Esophagus (tissue), 2 donors: ENCODE data around the gene UBE2Q1. TPM values are rescaled to one million over a fixed set of nuclear protein-coding genes. Genes with fewer than 3 reads are reported as not detected.

Experiments
- H3K27ac ChIP-seq, 2 donors: one replicate each; pipeline ENCODE4 v1.5.1; 2013; ENCODE audit warnings: low read depth in 2 of 2, mild to moderate bottlenecking in 2 of 2, inconsistent platforms in 1 of 2, low read length in 1 of 2, moderate library complexity in 1 of 2
- H3K27me3 ChIP-seq, 2 donors: one replicate each; pipeline ENCODE4 v1.6.1; 2013; ENCODE audit warnings: low read length in 2 of 2, control low read depth in 1 of 2, mild to moderate bottlenecking in 1 of 2; ENCODE audit not compliant: insufficient read depth in 2 of 2, control insufficient read depth in 1 of 2
- H3K36me3 ChIP-seq, 2 donors: one replicate each; pipeline ENCODE4 v1.6.1; 2013; ENCODE audit warnings: low read length in 1 of 2; ENCODE audit not compliant: control insufficient read depth in 2 of 2, insufficient read depth in 2 of 2
- H3K4me1 ChIP-seq, 2 donors: one replicate each; pipeline ENCODE4 v1.6.1; 2013; ENCODE audit warnings: low read length in 1 of 2; ENCODE audit not compliant: control insufficient read depth in 2 of 2, insufficient read depth in 2 of 2
- H3K4me3 ChIP-seq, 2 donors: one replicate each; pipeline ENCODE4 v1.5.1; 2013; ENCODE audit warnings: low read length in 2 of 2, mild to moderate bottlenecking in 2 of 2, low read depth in 1 of 2, moderate library complexity in 1 of 2
- H3K9me3 ChIP-seq, 2 donors: one replicate each; pipeline ENCODE4 v1.6.1; 2013; ENCODE audit warnings: mild to moderate bottlenecking in 2 of 2, low read depth in 1 of 2, low read length in 1 of 2, moderate library complexity in 1 of 2; ENCODE audit not compliant: control insufficient read depth in 2 of 2, insufficient read depth in 1 of 2
- WGBS, 2 donors: extraction: QIAGEN DNeasy Blood & Tissue Kit; methylation state at CpG; one replicate each; pipeline ENCODE4 v1.1.7; 2013; 5-methylcytosine and 5-hydroxymethylcytosine counted together
- polyA plus RNA-seq, 2 donors: library from polyadenylated mRNA; stranded (reverse); fragments of 200-250 nt; gene quantifications; one replicate each; pipeline ENCODE4 v1.2.3, GENCODE V29; 2013
- donor health status: healthy with polysubstance abuse.
- donor health status: Bipolar disorder and iron deficiency.

The UBE2Q1 gene
- polyA plus RNA-seq, 2 donors, result 23.5 to 24.7 TPM

DNA sequence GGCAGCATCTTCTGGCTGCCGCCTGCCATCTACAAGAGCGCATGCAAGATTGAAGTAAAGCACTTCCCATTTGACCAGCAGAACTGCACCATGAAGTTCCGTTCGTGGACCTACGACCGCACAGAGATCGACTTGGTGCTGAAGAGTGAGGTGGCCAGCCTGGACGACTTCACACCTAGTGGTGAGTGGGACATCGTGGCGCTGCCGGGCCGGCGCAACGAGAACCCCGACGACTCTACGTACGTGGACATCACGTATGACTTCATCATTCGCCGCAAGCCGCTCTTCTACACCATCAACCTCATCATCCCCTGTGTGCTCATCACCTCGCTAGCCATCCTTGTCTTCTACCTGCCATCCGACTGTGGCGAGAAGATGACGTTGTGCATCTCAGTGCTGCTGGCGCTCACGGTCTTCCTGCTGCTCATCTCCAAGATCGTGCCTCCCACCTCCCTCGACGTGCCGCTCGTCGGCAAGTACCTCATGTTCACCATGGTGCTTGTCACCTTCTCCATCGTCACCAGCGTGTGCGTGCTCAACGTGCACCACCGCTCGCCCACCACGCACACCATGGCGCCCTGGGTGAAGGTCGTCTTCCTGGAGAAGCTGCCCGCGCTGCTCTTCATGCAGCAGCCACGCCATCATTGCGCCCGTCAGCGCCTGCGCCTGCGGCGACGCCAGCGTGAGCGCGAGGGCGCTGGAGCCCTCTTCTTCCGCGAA is 12.9 kb upstream of the UBE2Q1 start:
- Histone ChIP-seq H3K36me3 (no peaks in the 10 kb centered on the region), H3K27me3 (no peaks in the 10 kb centered on the region), H3K4me1 (peaks cover 8 to 11% of the 10 kb centered on the region in 2 donors), H3K27ac (no peak overlapping the region), H3K9me3 (no peaks in the 10 kb centered on the region), H3K4me3 (no peak overlapping the region)
- 96% methylated on average over 59 of the region's 59 CpGs for WGBS, 2 donors

GRCh38 chr1:154568157-154568815 is 9.8 kb upstream of the UBE2Q1 start:
- no peaks in the 10 kb centered on the region for H3K36me3 ChIP-seq
- peak overlapping the region; percentile 28 to 30 for H3K4me3 ChIP-seq
- H3K9me3 ChIP-seq, result no peaks in the 10 kb centered on the region
- no peaks in the 10 kb centered on the region for H3K27me3 ChIP-seq
- WGBS, 2 donors, result 30 to 32% methylated on average over 17 of the region's 17 CpGs
- H3K4me1 ChIP-seq, result peaks cover 8 to 11% of the 10 kb centered on the region in 2 donors
- H3K27ac ChIP-seq, result no peak overlapping the region

DNA sequence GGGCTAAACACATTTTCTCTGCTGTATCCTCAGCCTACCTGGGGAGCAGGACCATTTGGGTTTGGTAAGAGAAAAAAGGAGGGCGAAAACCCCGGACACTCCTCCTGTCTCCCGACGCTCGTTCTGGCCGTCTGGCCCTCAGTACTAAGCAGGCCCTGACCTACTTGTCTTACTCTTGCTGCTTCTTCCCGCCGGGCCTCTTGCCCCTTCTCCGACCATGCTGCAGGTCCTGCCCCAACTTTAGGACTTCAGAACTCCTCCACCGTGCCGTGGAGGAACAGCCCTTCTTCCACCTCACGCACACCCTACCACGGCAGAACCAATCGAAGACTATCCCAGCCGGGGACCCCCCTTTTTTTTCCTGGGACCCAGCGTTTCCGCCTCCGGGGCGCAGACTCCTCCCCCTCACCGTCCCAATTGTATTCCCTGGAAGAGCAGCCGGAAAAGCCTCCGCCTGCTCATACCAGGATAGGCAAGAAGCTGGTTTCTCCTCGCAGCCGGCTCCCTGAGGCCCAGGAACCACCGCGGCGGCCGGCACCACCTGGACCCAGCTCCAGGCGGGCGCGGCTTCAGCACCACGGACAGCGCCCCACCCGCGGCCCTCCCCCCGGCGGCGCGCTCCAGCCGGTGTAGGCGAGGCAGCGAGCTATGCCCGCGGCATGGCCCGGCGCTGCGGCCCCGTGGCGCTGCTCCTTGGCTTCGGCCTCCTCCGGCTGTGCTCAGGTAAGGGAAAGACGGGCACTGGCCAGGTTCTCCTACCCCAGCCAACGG is 9.1 kb upstream of the UBE2Q1 start, which contains the start of gene CHRNB2:
TSS of gene CHRNB2 (plus strand) at position 393 of the 771 bp plus-strand sequence. CDS start at position 660, 267 bp downstream.
- Histone ChIP-seq H3K9me3 (no peaks in the 10 kb centered on the region), H3K4me1 (peaks cover 8 to 11% of the 10 kb centered on the region in 2 donors), H3K27ac (no peak within 1 kb of the TSS), H3K27me3 (no peaks in the 10 kb centered on the region), H3K4me3 (peak within 1 kb of the TSS; percentile 28 to 30), H3K36me3 (no peaks in the 10 kb centered on the region)
- WGBS, 2 donors, result 2% methylated on average over 50 to 53 of the region's 53 CpGs

DNA sequence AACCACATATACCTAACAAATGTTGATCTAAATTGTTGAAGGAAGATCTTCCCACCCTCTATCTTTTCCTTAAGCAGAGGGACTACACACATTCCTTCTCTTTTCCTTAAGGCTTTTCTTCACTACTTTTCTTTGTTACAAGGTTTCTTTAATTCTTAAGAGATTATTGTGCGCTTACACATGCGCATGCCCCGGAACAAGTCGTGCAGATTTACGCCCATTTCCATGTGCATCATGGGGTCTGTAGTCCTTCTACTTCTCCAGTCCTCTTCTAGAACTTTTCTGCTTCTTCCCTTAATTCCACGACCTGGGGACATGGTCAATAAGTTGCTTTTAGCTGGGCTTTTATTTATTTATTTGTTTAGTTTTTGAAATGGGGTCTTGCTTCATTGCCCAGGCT is 7.4 kb upstream of the UBE2Q1 start:
- Histone ChIP-seq H3K4me1 (peaks cover 8 to 11% of the 10 kb centered on the region in 2 donors), H3K27ac (no peak overlapping the region), H3K27me3 (no peaks in the 10 kb centered on the region), H3K4me3 (no peak overlapping the region), H3K9me3 (no peaks in the 10 kb centered on the region), H3K36me3 (no peaks in the 10 kb centered on the region)
- WGBS, 2 donors, result 89 to 90% methylated on average over 6 of the region's 6 CpGs

DNA sequence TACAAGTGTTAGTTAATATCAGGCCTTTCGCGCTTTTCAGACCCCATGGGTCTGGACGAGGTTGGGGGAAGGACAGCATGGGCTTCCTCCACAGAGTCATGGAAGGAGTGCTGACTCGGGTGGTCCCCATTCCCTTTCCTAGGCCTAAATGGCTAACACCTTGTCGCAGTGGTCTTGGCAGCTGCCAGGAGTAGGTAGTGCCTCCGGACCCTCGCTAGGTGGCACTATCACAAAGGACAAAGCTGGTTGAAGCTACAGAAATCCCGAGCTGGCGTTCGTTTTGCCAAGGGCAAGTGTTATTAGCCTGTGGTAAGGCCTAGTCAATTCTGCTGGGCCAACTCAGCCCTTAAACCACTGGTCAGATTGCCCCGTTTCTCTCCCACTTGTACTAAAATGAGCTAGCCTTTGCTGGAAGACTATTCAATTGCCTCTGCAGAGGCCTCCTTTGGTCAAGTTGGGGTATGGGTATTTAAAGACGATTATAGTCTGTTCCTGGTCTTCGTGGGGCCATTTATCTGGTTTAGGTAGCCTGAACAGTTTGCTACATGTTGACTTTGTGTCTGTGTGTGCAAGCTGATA is 1.1 kb upstream of the UBE2Q1 start:
- H3K4me1 ChIP-seq, result peaks cover 3 to 4% of the 10 kb centered on the region in 2 donors
- H3K4me3 ChIP-seq, result peak overlapping the region; percentile 55 to 75
- WGBS, 2 donors, result 8 to 10% methylated on average over 13 of the region's 13 CpGs

GRCh38 chr1:154558720-154559465 is 431 bp upstream of the UBE2Q1 start:
- peak overlapping the region; percentile 87 to 96 for H3K27ac ChIP-seq
- peaks cover 10 to 12% of the 10 kb centered on the region in 2 donors for H3K36me3 ChIP-seq
- WGBS, 2 donors, result 0 to 1% methylated on average over 50 to 57 of the region's 57 CpGs

More for the DNA sequence above, 1.1 kb upstream of the UBE2Q1 start:
- H3K27ac ChIP-seq, result peak overlapping the region; percentile 87 to 96
- no peaks in the 10 kb centered on the region for H3K27me3 ChIP-seq
- peaks cover 10% of the 10 kb centered on the region in 2 donors for H3K36me3 ChIP-seq
- H3K9me3 ChIP-seq, result no peaks in the 10 kb centered on the region

DNA sequence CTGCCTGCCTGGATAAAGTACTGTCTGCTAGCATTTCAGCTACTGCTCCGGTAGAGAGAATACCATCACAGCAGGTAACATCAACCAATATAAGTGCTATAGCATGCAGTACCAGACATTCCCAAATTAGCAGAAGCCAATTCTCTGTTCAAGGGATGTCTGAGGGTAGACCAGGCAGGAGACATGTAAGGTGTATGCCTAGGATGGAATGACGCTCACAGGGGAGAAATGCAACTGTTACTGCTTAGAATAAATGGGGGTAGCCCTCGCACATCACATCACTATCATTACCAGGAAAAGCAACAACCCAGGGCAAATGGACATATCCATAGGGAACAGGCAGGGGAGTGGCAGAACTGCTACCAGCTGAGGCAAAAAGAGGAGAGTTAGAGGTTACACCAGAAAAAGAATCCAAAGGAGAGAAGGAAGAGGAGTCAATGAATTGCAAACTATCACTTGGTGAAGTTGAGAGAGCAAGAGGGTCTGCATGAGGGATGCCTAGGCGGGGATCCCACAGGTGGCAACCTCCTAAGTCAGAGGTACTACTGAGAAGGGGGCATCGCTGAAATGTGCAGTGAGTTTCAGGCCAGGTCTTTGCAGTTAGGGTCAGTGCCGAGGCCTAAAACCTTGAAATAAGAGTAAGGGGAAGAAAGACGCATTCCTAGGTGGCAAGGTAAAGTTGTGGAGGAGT is 1.1 kb downstream of the UBE2Q1 start:
- Histone ChIP-seq H3K36me3 (peaks cover 12 to 26% of the 10 kb centered on the region in 2 donors), H3K27me3 (no peaks in the 10 kb centered on the region), H3K9me3 (no peaks in the 10 kb centered on the region), H3K27ac (peak overlapping the region in 1 of 2 donors; percentile 96), H3K4me3 (peak overlapping the region; percentile 55 to 75), H3K4me1 (peaks cover 3 to 4% of the 10 kb centered on the region in 2 donors)
- WGBS, 2 donors, result 7 to 9% methylated on average over 7 of the region's 7 CpGs

More at GRCh38 chr1:154558720-154559465, 431 bp upstream of the UBE2Q1 start:
- no peaks in the 10 kb centered on the region for H3K9me3 ChIP-seq
- H3K27me3 ChIP-seq, result no peaks in the 10 kb centered on the region
- H3K4me3 ChIP-seq, result peak overlapping the region; percentile 55 to 75
- peaks cover 3 to 4% of the 10 kb centered on the region in 2 donors for H3K4me1 ChIP-seq

GRCh38 chr1:154556422-154556821 is 2.0 kb downstream of the UBE2Q1 start:
- peak overlapping the region in 1 of 2 donors; percentile 26 for H3K27ac ChIP-seq
- H3K9me3 ChIP-seq, result no peaks in the 10 kb centered on the region
- H3K27me3 ChIP-seq, result no peaks in the 10 kb centered on the region
- H3K4me1 ChIP-seq, result peaks cover 5 to 6% of the 10 kb centered on the region in 2 donors
- peak overlapping the region in 1 of 2 donors; percentile 75 for H3K4me3 ChIP-seq
- 16 to 23% methylated on average over 4 of the region's 4 CpGs for WGBS, 2 donors
- peaks cover 22 to 35% of the 10 kb centered on the region in 2 donors for H3K36me3 ChIP-seq
